Cerebellar cortex (tissue), 1 donor: Measurements from ENCODE around the gene HOXC10.
A peak's percentile ranks its signal among the peaks of the same experiment; 100 is the strongest.

Experiments used
- DNase-seq: peaks from one replicate; pipeline ENCODE4 v3.0.0-alpha.2; 2015; ENCODE audit warnings: low spot score

Gene HOXC10

GRCh38 chr12:53992377-53992889, 7.5 kb downstream of the HOXC10 start:
- no peak for DNase-seq

GRCh38 chr12:53993162-53994008, 8.4 kb downstream of the HOXC10 start:
- DNase-seq: no peak

GRCh38 chr12:53994009-53994263, 9.0 kb downstream of the HOXC10 start:
- no peak for DNase-seq

GRCh38 chr12:53994264-53995001, 9.5 kb downstream of the HOXC10 start:
- DNase-seq: no peak

GRCh38 chr12:53995002-53995377, 10.0 kb downstream of the HOXC10 start:
- DNase-seq: no peak

- peak; percentile 63 for DNase-seq
Measured at GRCh38 chr12:53995378-53996239, 10.7 kb downstream of the HOXC10 start.

GRCh38 chr12:53996240-53997203, 11.6 kb downstream of the HOXC10 start:
- DNase-seq: peak; percentile 51

GRCh38 chr12:53997204-53998109, 12.5 kb downstream of the HOXC10 start:
- DNase-seq: peak; percentile 65

GRCh38 chr12:53998110-53998899, 13.4 kb downstream of the HOXC10 start:
- peak; percentile 63 for DNase-seq

GRCh38 chr12:53998900-53999236, 13.9 kb downstream of the HOXC10 start:
- no peak for DNase-seq

- peak; percentile 64 for DNase-seq
Measured at GRCh38 chr12:53999559-54000115, 14.7 kb downstream of the HOXC10 start.

- DNase-seq: no peak
Measured at GRCh38 chr12:54000116-54001114, 15.5 kb downstream of the HOXC10 start, which contains the start of gene HOXC9. Gene HOXC9 (plus strand): TSS chr12:54000161. CDS start chr12:54000189, 28 bp downstream.

- DNase-seq: no peak
Measured at GRCh38 chr12:54001283-54002187, 16.6 kb downstream of the HOXC10 start.

- no peak for DNase-seq
Measured at GRCh38 chr12:54002278-54002914, 17.4 kb downstream of the HOXC10 start.

- no peak for DNase-seq
Measured at GRCh38 chr12:54002915-54003389, 18.0 kb downstream of the HOXC10 start.

- DNase-seq: no peak
Measured at GRCh38 chr12:54003625-54004024, 18.7 kb downstream of the HOXC10 start.
